ENCODE data around the gene STOML2. TPM values are rescaled to one million over a fixed set of nuclear protein-coding genes. Genes with fewer than 3 reads are reported as not detected.

STOML2 gene
- total and polyA plus RNA-seq, 2 experiments from 2014 or later = 114 to 210 TPM

GRCh38 chr9:35116539-35116897 is 13.6 kb upstream of the STOML2 start (continued):
- TF ChIP-seq ZNF462 (CRISPR knock-in tag; IDR thresholded peaks at IDR 0.05) = no peak
- TF ChIP-seq ZNF114 (CRISPR knock-in tag; IDR thresholded peaks at IDR 0.05) = no peak
- TF ChIP-seq POLR2AphosphoS5 (IDR thresholded peaks at IDR 0.05; ENCODE audit: low read depth) = no peak
- no peak for TF ChIP-seq EZH2phosphoT487 (IDR thresholded peaks at IDR 0.05; ENCODE audit: unreplicated experiment)
- no peak for TF ChIP-seq NANOG (IDR thresholded peaks at IDR 0.05; ENCODE audit: borderline replicate concordance)
- no peak for TF ChIP-seq STAT1 (IDR thresholded peaks at IDR 0.05; ENCODE audit: unreplicated experiment)
- TF ChIP-seq EZH2 (IDR thresholded peaks at IDR 0.05; ENCODE audit: low read depth, unreplicated experiment) = no peak

GRCh38 chr9:35115680-35116538 is 13.0 kb upstream of the STOML2 start, which contains the start of gene ATOSB:
Gene ATOSB (minus strand): TSS chr9:35115862. CDS start chr9:35108274, 7,588 bp downstream.
- H3K9me2 ChIP-seq (ENCODE audit: insufficient read depth) = no peaks in the 10 kb centered on the region
- no peaks in the 10 kb centered on the region for H3K27me3 ChIP-seq (ENCODE audit: insufficient read depth)
- Mint-ChIP-seq H3K4me1 (peaks cover 34% of the 10 kb centered on the region), H3K9me3 (no peaks in the 10 kb centered on the region), H3K4me3 (peak within 1 kb of the TSS; percentile 91), H3K36me3 (ENCODE audit: low read depth) (no peaks in the 10 kb centered on the region; the same call in 2 of the 3 replicates), H3K27ac (peak within 1 kb of the TSS; percentile 88), H3K27me3 (ENCODE audit: insufficient read depth, low read depth, poor library complexity) (peaks cover 14% of the 10 kb centered on the region)
- peak within 1 kb of the TSS; percentile 95 for H3K4me2 ChIP-seq
- H3K79me2 ChIP-seq (replicated peaks; ENCODE audit: insufficient read depth) = peaks cover 9% of the 10 kb centered on the region; the same call in 1 of the 2 replicates
- peak; percentile 58 for ATAC-seq
- TF ChIP-seq CREB1 (CRISPR knock-in tag; IDR thresholded peaks at IDR 0.05; ENCODE audit: low read depth) (peak; percentile 64), STAT1 (IDR thresholded peaks at IDR 0.05; ENCODE audit: unreplicated experiment) (no peak), JUNB (IDR thresholded peaks at IDR 0.05; ENCODE audit: unreplicated experiment) (no peak), NANOG (IDR thresholded peaks at IDR 0.05; ENCODE audit: borderline replicate concordance) (no peak), POLR2AphosphoS5 (IDR thresholded peaks at IDR 0.05; ENCODE audit: low read depth) (peak; percentile 41; the same call in 1 of the 2 replicates), EZH2 (IDR thresholded peaks at IDR 0.05; ENCODE audit: low read depth, unreplicated experiment) (no peak), EZH2phosphoT487 (IDR thresholded peaks at IDR 0.05; ENCODE audit: unreplicated experiment) (no peak), ZNF331 (CRISPR knock-in tag; IDR thresholded peaks at IDR 0.05; ENCODE audit: low read depth) (no peak), REST (IDR thresholded peaks at IDR 0.05; ENCODE audit: unreplicated experiment) (no peak)
- TF ChIP-seq, protein P1, sequence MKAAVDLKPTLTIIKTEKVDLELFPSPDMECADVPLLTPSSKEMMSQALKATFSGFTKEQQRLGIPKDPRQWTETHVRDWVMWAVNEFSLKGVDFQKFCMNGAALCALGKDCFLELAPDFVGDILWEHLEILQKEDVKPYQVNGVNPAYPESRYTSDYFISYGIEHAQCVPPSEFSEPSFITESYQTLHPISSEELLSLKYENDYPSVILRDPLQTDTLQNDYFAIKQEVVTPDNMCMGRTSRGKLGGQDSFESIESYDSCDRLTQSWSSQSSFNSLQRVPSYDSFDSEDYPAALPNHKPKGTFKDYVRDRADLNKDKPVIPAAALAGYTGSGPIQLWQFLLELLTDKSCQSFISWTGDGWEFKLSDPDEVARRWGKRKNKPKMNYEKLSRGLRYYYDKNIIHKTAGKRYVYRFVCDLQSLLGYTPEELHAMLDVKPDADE (IDR thresholded peaks at IDR 0.05) = no peak
- peak within 1 kb of the TSS; percentile 71 for H3K4me3 ChIP-seq
- no peaks in the 10 kb centered on the region for H3K36me3 ChIP-seq (ENCODE audit: insufficient read depth)
- peak within 1 kb of the TSS; percentile 92 for H2AFZ ChIP-seq
- peak; percentile 99 for DNase-seq (ENCODE audit: low spot score)
- H3F3A ChIP-seq (replicated peaks; ENCODE audit: low read depth) = 0 out of 2 replicates have a peak, but pooled peaks cover 4% of the 10 kb centered on the region
- H3K4me1 ChIP-seq (ENCODE audit: insufficient read depth) = peaks cover 16% of the 10 kb centered on the region
- H3K27ac ChIP-seq (ENCODE audit: low read depth) = peak within 1 kb of the TSS; percentile 92
- H4K20me1 ChIP-seq (replicated peaks; ENCODE audit: insufficient read depth) = no peaks in the 10 kb centered on the region
